MM.1S (cell line): ENCODE results near the gene SUN5.
A peak's percentile ranks its signal among the peaks of the same experiment; 100 is the strongest.

Experiments used
- DNase-seq: peaks from one replicate; pipeline ENCODE4 v3.0.0-alpha.2; 2015
- H2AFZ ChIP-seq: fragments of 300-600 bp; sonication (generic); 2 replicates; pipeline ENCODE4 v1.6.0; 2016; ENCODE audit warnings: antibody characterized with exemption, low read length
- H3F3A ChIP-seq: fragments of 300-600 bp; sonication (generic); 2 replicates; pipeline ENCODE4 v1.6.1; 2016; ENCODE audit warnings: mild to moderate bottlenecking, antibody characterized with exemption, low read length, moderate library complexity, mixed read lengths; ENCODE audit not compliant: insufficient read depth
- H3K27ac ChIP-seq: fragments of 300-600 bp; sonication (generic); 2 replicates; pipeline ENCODE4 v1.5.1; 2016; ENCODE audit warnings: mild to moderate bottlenecking, low read length
- H3K27me3 ChIP-seq: fragments of 300-600 bp; sonication (generic); replicated peaks from 2 replicates; pipeline ENCODE4 v1.6.0; 2016; ENCODE audit warnings: low read length; ENCODE audit not compliant: insufficient read depth
- H3K36me3 ChIP-seq: fragments of 300-600 bp; sonication (generic); replicated peaks from 2 replicates; pipeline ENCODE4 v1.6.1; 2016; ENCODE audit warnings: mild to moderate bottlenecking, low read length, mixed read lengths; ENCODE audit not compliant: insufficient read depth
- H3K4me1 ChIP-seq: fragments of 300-600 bp; sonication (generic); 2 replicates; pipeline ENCODE4 v1.6.1; 2016; ENCODE audit warnings: low read length, mixed read lengths
- H3K4me2 ChIP-seq: fragments of 300-600 bp; sonication (generic); 2 replicates; pipeline ENCODE4 v1.6.0; 2016; ENCODE audit warnings: low read depth, low read length
- H3K4me3 ChIP-seq: fragments of 300-600 bp; sonication (generic); 2 replicates; pipeline ENCODE4 v1.5.1; 2016; ENCODE audit warnings: low read length, mixed read lengths
- H3K79me2 ChIP-seq: fragments of 300-600 bp; sonication (generic); 2 replicates; pipeline ENCODE4 v1.6.1; 2016; ENCODE audit warnings: mixed run types, low read length, mixed read lengths
- H3K9ac ChIP-seq: fragments of 300-600 bp; sonication (generic); 2 replicates; pipeline ENCODE4 v1.6.1; 2016; ENCODE audit warnings: low read length, mixed read lengths
- H3K9me2 ChIP-seq: fragments of 300-600 bp; sonication (generic); replicated peaks from 2 replicates; pipeline ENCODE4 v1.6.1; 2016; ENCODE audit warnings: mild to moderate bottlenecking, low read length, mixed read lengths; ENCODE audit not compliant: insufficient read depth
- H3K9me3 ChIP-seq: fragments of 300-600 bp; sonication (generic); replicated peaks from 2 replicates; pipeline ENCODE4 v1.6.1; 2016; ENCODE audit warnings: mild to moderate bottlenecking, low read length, mixed read lengths; ENCODE audit not compliant: insufficient read depth
- H4K20me1 ChIP-seq: fragments of 300-600 bp; sonication (generic); 2 replicates; pipeline ENCODE4 v1.6.1; 2016; ENCODE audit warnings: mild to moderate bottlenecking, low read length, moderate library complexity, mixed read lengths; ENCODE audit not compliant: insufficient read depth
- CTCF ChIP-seq: fragments of 300-600 bp; sonication (generic); IDR thresholded peaks from 2 replicates; pipeline ENCODE4 v1.5.1; 2016; ENCODE audit warnings: antibody characterized with exemption, low read length, mixed read lengths
- EZH2 ChIP-seq: fragments of 300-600 bp; sonication (generic); optimal IDR thresholded peaks from 2 replicates; pipeline ENCODE3; 2017; ENCODE audit warnings: low read depth, mild to moderate bottlenecking, antibody characterized with exemption, low read length, mixed read lengths
- EZH2phosphoT487 ChIP-seq: fragments of 300-600 bp; sonication (generic); IDR thresholded peaks from 2 replicates; pipeline ENCODE4 v1.6.1; 2018; ENCODE audit warnings: antibody characterized with exemption, low read length

The SUN5 gene

GRCh38 chr20:33000802-33001466, 3.3 kb downstream of the SUN5 start:
- Histone ChIP-seq H3K9me2 (no peaks in the 10 kb centered on the region), H3K4me2 (no peak overlapping the region), H3K27me3 (0 out of 2 replicates have a peak, but pooled peaks cover 5% of the 10 kb centered on the region), H2AFZ (no peak overlapping the region), H3K9me3 (no peaks in the 10 kb centered on the region), H3K4me1 (peaks cover 14% of the 10 kb centered on the region), H4K20me1 (no peaks in the 10 kb centered on the region), H3K36me3 (no peaks in the 10 kb centered on the region), H3K9ac (no peak overlapping the region), H3K27ac (no peak overlapping the region), H3K4me3 (no peak overlapping the region), H3K79me2 (no peaks in the 10 kb centered on the region), H3F3A (0 out of 2 replicates have a peak, but pooled peaks cover 7% of the 10 kb centered on the region)
- TF ChIP-seq EZH2 (no peak), CTCF (no peak), EZH2phosphoT487 (no peak)
- no peak for DNase-seq

DNA sequence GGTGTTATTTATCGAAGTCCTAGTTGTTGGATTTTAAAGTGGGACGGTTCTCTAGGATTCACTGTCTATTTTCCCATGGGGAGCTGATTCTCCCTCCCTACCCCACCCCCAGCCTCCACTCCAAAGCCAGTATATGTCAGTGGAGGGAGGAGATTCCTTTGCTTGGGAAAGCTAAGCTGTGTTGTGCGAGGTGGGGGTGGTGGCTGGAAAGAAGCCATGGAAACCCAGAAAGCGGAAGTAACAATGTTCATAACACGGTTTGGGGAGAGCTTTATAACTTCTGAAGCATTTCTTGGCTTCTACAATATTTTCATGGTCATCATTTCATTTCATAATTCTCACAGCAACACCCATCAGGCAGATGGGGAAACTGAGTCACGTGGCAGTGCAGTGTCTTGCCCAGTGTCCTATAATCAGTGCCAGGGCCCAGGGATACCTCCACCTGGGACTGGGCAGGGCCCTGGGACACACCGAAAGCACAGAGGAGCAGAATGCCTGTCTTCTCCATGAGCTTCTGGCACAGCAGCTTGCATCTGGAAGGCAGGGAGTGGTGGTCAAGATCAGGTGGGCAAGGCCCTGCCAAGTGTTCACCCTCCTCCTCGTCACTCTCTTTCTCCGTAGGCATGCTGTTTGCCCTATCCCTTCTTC, 4.5 kb downstream of the SUN5 start:
- Histone ChIP-seq H3F3A (0 out of 2 replicates have a peak, but pooled peaks cover 7% of the 10 kb centered on the region), H3K27me3 (0 out of 2 replicates have a peak, but pooled peaks cover 5% of the 10 kb centered on the region), H3K36me3 (no peaks in the 10 kb centered on the region), H3K4me1 (peaks cover 14% of the 10 kb centered on the region), H3K4me3 (no peak overlapping the region), H4K20me1 (no peaks in the 10 kb centered on the region), H3K79me2 (no peaks in the 10 kb centered on the region), H3K9me3 (no peaks in the 10 kb centered on the region), H3K9ac (no peak overlapping the region), H3K9me2 (no peaks in the 10 kb centered on the region), H3K27ac (no peak overlapping the region), H3K4me2 (no peak overlapping the region), H2AFZ (no peak overlapping the region)
- no peak for TF ChIP-seq EZH2phosphoT487
- no peak for TF ChIP-seq CTCF
- TF ChIP-seq EZH2 = no peak
- no peak for DNase-seq

- Histone ChIP-seq H3K9me2 (no peaks in the 10 kb centered on the region), H4K20me1 (no peaks in the 10 kb centered on the region), H3K9me3 (no peaks in the 10 kb centered on the region), H3K4me2 (peak overlapping the region; percentile 42), H3K4me1 (peaks cover 14% of the 10 kb centered on the region), H3K36me3 (no peaks in the 10 kb centered on the region), H3K79me2 (no peaks in the 10 kb centered on the region), H3K9ac (no peak overlapping the region; the same call in 1 of the 2 replicates), H3K4me3 (no peak overlapping the region), H2AFZ (peak overlapping the region; percentile 31), H3F3A (0 out of 2 replicates have a peak, but pooled peaks cover 7% of the 10 kb centered on the region), H3K27ac (peak overlapping the region; percentile 43; the same call in 1 of the 2 replicates), H3K27me3 (no peaks in the 10 kb centered on the region)
- peak; percentile 66 for DNase-seq
- TF ChIP-seq EZH2 = no peak
- no peak for TF ChIP-seq CTCF
- no peak for TF ChIP-seq EZH2phosphoT487
Measured at GRCh38 chr20:32997431-32997830, 6.8 kb downstream of the SUN5 start.
